MM.1S (cell line): Measurements from ENCODE around the gene ATAD3C.
"Not testable (repeated sequence)": the region's sequence is repeated elsewhere in the genome, so short reads cannot be mapped to it uniquely, and the experiment has no call there.

Experiments used
- DNase-seq: peaks from one replicate; pipeline ENCODE4 v3.0.0-alpha.2; 2015
- H2AFZ ChIP-seq: fragments of 300-600 bp; sonication (generic); 2 replicates; pipeline ENCODE4 v1.6.0; 2016; ENCODE audit warnings: antibody characterized with exemption, low read length
- H3F3A ChIP-seq: fragments of 300-600 bp; sonication (generic); 2 replicates; pipeline ENCODE4 v1.6.1; 2016; ENCODE audit warnings: mild to moderate bottlenecking, antibody characterized with exemption, low read length, moderate library complexity, mixed read lengths; ENCODE audit not compliant: insufficient read depth
- H3K27ac ChIP-seq: fragments of 300-600 bp; sonication (generic); 2 replicates; pipeline ENCODE4 v1.5.1; 2016; ENCODE audit warnings: mild to moderate bottlenecking, low read length
- H3K27me3 ChIP-seq: fragments of 300-600 bp; sonication (generic); replicated peaks from 2 replicates; pipeline ENCODE4 v1.6.0; 2016; ENCODE audit warnings: low read length; ENCODE audit not compliant: insufficient read depth
- H3K36me3 ChIP-seq: fragments of 300-600 bp; sonication (generic); replicated peaks from 2 replicates; pipeline ENCODE4 v1.6.1; 2016; ENCODE audit warnings: mild to moderate bottlenecking, low read length, mixed read lengths; ENCODE audit not compliant: insufficient read depth
- H3K4me1 ChIP-seq: fragments of 300-600 bp; sonication (generic); 2 replicates; pipeline ENCODE4 v1.6.1; 2016; ENCODE audit warnings: low read length, mixed read lengths
- H3K4me2 ChIP-seq: fragments of 300-600 bp; sonication (generic); 2 replicates; pipeline ENCODE4 v1.6.0; 2016; ENCODE audit warnings: low read depth, low read length
- H3K4me3 ChIP-seq: fragments of 300-600 bp; sonication (generic); 2 replicates; pipeline ENCODE4 v1.5.1; 2016; ENCODE audit warnings: low read length, mixed read lengths
- H3K79me2 ChIP-seq: fragments of 300-600 bp; sonication (generic); 2 replicates; pipeline ENCODE4 v1.6.1; 2016; ENCODE audit warnings: mixed run types, low read length, mixed read lengths
- H3K9ac ChIP-seq: fragments of 300-600 bp; sonication (generic); 2 replicates; pipeline ENCODE4 v1.6.1; 2016; ENCODE audit warnings: low read length, mixed read lengths
- H3K9me2 ChIP-seq: fragments of 300-600 bp; sonication (generic); replicated peaks from 2 replicates; pipeline ENCODE4 v1.6.1; 2016; ENCODE audit warnings: mild to moderate bottlenecking, low read length, mixed read lengths; ENCODE audit not compliant: insufficient read depth
- H3K9me3 ChIP-seq: fragments of 300-600 bp; sonication (generic); replicated peaks from 2 replicates; pipeline ENCODE4 v1.6.1; 2016; ENCODE audit warnings: mild to moderate bottlenecking, low read length, mixed read lengths; ENCODE audit not compliant: insufficient read depth
- H4K20me1 ChIP-seq: fragments of 300-600 bp; sonication (generic); 2 replicates; pipeline ENCODE4 v1.6.1; 2016; ENCODE audit warnings: mild to moderate bottlenecking, low read length, moderate library complexity, mixed read lengths; ENCODE audit not compliant: insufficient read depth
- EZH2 ChIP-seq: fragments of 300-600 bp; sonication (generic); optimal IDR thresholded peaks from 2 replicates; pipeline ENCODE3; 2017; ENCODE audit warnings: low read depth, mild to moderate bottlenecking, antibody characterized with exemption, low read length, mixed read lengths
- EZH2phosphoT487 ChIP-seq: fragments of 300-600 bp; sonication (generic); IDR thresholded peaks from 2 replicates; pipeline ENCODE4 v1.6.1; 2018; ENCODE audit warnings: antibody characterized with exemption, low read length
- TF ChIP-seq, protein P1 (sequence below): fragments of 300-600 bp; sonication (generic); IDR thresholded peaks from 2 replicates; pipeline ENCODE4 v1.5.1; 2016; ENCODE audit warnings: antibody characterized with exemption, low read length, mixed read lengths

Gene ATAD3C

DNA sequence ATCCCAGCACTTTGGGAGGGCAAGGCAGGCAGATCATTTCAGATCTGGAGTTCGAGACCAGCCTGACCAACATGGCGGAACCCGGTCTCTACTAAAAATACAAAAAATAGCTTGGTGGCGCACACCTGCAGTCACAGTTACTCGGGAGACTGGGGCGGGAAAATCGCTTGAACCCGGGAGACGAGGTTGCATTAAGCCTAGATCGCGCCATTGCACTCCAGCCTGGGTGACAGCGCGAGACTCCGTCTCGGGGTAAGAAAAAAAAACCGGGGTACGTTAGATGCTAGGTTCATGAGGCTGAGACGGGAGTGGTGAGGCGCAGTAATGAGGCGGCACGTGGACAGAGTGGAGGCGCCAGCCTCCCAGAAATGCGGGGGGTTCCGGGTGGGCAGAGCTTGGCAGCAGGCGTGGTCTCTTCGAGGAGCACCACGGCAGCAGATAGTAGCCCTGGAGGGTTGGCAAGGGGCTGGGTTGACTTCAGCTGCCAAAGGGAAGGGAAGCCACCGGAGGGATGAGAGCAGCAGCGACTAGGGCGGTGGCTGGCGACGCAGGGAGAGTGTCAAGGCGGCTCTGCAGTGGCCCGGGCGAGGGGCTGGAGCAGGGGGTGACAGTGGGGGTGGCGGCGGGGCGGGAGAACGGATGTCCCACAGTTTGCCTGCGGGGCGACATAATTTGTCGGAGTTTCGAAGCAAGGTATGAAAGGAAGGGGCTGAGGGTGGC is 43.2 kb upstream of the ATAD3C start:
- Histone ChIP-seq H3K4me1 (0 out of 2 replicates have a peak, but pooled peaks cover 5% of the 10 kb centered on the region), H3K4me3 (peak overlapping the region; percentile 98), H3K9me2 (no peaks in the 10 kb centered on the region), H3K4me2 (peak overlapping the region; percentile 75), H4K20me1 (no peaks in the 10 kb centered on the region), H3K9me3 (no peaks in the 10 kb centered on the region), H3K36me3 (peaks cover 9% of the 10 kb centered on the region), H3K79me2 (peaks cover 72% of the 10 kb centered on the region), H3K27me3 (no peaks in the 10 kb centered on the region), H3F3A (peaks cover 16% of the 10 kb centered on the region), H2AFZ (peak overlapping the region; percentile 89; the same call in 1 of the 2 replicates), H3K9ac (peak overlapping the region; percentile 91), H3K27ac (peak overlapping the region; percentile 65; the same call in 1 of the 2 replicates)
- DNase-seq, result no peak
- no peak for TF ChIP-seq EZH2phosphoT487
- TF ChIP-seq, protein P1, sequence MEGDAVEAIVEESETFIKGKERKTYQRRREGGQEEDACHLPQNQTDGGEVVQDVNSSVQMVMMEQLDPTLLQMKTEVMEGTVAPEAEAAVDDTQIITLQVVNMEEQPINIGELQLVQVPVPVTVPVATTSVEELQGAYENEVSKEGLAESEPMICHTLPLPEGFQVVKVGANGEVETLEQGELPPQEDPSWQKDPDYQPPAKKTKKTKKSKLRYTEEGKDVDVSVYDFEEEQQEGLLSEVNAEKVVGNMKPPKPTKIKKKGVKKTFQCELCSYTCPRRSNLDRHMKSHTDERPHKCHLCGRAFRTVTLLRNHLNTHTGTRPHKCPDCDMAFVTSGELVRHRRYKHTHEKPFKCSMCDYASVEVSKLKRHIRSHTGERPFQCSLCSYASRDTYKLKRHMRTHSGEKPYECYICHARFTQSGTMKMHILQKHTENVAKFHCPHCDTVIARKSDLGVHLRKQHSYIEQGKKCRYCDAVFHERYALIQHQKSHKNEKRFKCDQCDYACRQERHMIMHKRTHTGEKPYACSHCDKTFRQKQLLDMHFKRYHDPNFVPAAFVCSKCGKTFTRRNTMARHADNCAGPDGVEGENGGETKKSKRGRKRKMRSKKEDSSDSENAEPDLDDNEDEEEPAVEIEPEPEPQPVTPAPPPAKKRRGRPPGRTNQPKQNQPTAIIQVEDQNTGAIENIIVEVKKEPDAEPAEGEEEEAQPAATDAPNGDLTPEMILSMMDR, result no peak
- TF ChIP-seq EZH2, result no peak

DNA sequence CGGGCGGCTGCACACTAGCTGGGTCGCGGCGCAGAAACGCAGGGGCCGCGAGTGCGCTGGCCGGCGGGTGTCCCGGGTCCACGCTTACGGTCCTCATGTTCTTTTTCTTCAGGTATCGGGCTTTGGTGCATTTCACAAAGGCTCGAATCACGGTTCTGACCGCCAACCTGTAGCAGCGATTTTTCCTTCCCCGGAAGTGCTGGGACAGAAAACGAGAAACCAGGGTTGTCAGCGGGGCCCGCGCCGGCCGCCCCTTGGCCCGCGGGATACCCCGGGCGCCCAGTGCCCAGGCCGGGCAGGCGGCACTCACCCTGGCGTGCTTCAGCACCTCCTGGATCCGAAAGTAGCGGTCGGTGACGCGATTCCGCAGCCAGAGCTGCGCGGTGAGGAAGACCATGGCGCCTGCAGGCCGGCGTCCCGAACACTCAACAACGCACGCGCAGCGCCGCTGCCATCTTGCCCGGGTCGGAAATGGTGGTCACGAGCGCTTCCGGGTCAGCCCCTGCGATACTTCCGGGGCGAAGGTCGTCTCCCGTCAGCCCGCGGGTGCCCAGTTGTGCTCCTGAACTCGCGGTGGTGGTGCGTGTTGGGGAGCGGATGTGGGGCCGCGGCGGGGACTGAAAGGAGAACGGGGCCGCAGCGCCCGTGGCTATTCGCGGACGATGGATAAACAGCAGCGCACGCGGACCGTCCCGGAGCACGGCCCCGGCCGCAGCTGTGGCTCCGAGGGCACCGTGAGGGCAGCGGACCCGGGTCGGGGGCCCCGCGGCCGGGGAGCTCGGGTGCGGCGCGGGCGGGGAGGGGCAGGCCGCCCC is 42.5 kb upstream of the ATAD3C start, which contains the start of gene MRPL20:
TSS of gene MRPL20 (minus strand) at position 473 of the 815 bp plus-strand sequence. CDS start at position 397, 76 bp downstream.
- TF ChIP-seq EZH2phosphoT487 (no peak), EZH2 (no peak)
- TF ChIP-seq, protein P1, result no peak
- peak within 1 kb of the TSS; percentile 65 for H3K27ac ChIP-seq
- H3K79me2 ChIP-seq, result peaks cover 64% of the 10 kb centered on the region
- peak within 1 kb of the TSS; percentile 91 for H3K9ac ChIP-seq
- peaks cover 8% of the 10 kb centered on the region for H3K36me3 ChIP-seq
- DNase-seq, result peak; percentile 96
- H4K20me1 ChIP-seq, result no peaks in the 10 kb centered on the region
- 0 out of 2 replicates have a peak, but pooled peaks cover 5% of the 10 kb centered on the region for H3K4me1 ChIP-seq
- H3K9me3 ChIP-seq, result no peaks in the 10 kb centered on the region
- H3K4me2 ChIP-seq, result peak within 1 kb of the TSS; percentile 90
- H2AFZ ChIP-seq, result peak within 1 kb of the TSS; percentile 89
- H3K27me3 ChIP-seq, result no peaks in the 10 kb centered on the region
- H3K4me3 ChIP-seq, result peak within 1 kb of the TSS; percentile 98
- peaks cover 11% of the 10 kb centered on the region for H3F3A ChIP-seq
- H3K9me2 ChIP-seq, result no peaks in the 10 kb centered on the region

DNA sequence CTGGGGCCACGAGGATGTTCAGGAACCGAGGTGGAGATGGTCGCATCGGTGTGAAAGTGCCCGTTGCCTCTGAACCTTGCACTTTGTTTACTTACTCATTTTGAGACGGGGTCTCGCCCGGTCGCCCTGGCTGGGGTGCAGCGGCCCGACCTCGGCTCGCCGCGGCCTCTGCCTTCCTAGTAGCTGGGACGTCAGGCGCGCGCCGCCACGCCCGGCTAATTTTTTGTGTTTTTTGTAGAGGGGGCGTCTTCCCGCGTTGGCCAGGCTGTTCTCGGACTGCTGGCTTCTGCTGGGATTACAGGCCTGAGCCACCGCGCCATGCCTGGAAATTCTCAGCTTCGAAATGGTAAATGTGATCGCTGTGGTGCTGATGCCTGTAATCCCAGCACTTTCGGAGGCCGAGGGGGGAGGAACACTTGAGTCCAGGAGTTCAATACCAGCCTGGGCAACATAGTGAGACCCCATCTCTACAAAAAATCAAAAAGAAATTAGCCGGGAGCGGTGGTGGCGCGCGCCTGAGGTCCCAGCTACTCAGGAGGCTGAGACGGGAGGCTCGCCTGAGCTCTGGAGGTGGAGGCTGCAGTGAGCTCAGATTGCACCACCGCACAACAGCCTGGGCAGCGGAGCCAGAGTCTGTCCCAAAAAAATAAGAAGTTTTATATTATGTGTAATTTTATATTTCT is 41.7 kb upstream of the ATAD3C start:
- Histone ChIP-seq H3K4me2 (peak overlapping the region; percentile 90), H3K4me1 (0 out of 2 replicates have a peak, but pooled peaks cover 5% of the 10 kb centered on the region), H3K4me3 (peak overlapping the region; percentile 98), H3K27me3 (no peaks in the 10 kb centered on the region), H3K9ac (peak overlapping the region; percentile 91), H3F3A (peaks cover 8% of the 10 kb centered on the region), H2AFZ (peak overlapping the region; percentile 89; the same call in 1 of the 2 replicates), H3K9me3 (no peaks in the 10 kb centered on the region), H3K9me2 (no peaks in the 10 kb centered on the region), H3K36me3 (peaks cover 4% of the 10 kb centered on the region; the same call in 1 of the 2 replicates), H3K27ac (peak overlapping the region; percentile 65; the same call in 1 of the 2 replicates), H3K79me2 (peaks cover 57% of the 10 kb centered on the region), H4K20me1 (no peaks in the 10 kb centered on the region)
- DNase-seq, result peak; percentile 31
- TF ChIP-seq EZH2phosphoT487, result no peak
- no peak for TF ChIP-seq EZH2

DNA sequence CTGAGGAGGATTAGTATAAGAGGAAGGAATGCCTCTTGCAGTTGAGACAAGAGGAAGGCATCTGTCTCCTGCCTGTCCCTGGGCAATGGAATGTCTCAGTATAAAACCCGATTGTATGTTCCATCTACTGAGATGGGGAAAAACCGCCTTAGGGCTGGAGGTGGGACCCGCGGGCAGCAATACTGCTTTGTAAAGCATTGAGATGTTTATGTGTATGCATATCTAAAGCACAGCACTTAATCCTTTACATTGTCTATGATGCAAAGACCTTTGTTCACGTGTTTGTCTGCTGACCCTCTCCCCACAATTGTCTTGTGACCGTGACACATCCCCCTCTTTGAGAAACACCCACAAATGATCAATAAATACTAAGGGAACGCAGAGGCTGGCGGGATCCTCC is 39.3 kb upstream of the ATAD3C start:
- H3K27me3 ChIP-seq, H2AFZ ChIP-seq, H3K27ac ChIP-seq, H3K36me3 ChIP-seq, H3F3A ChIP-seq, H3K4me1 ChIP-seq, H3K9me3 ChIP-seq, H3K9me2 ChIP-seq, DNase-seq, H3K4me2 ChIP-seq, H3K9ac ChIP-seq, H4K20me1 ChIP-seq, H3K4me3 ChIP-seq: not testable (repeated sequence)
- H3K79me2 ChIP-seq, result peaks cover 43% of the 10 kb centered on the region
